Transverse colon (tissue), 4 donors: ENCODE results near the gene PADI6. TPM values are rescaled to one million over a fixed set of nuclear protein-coding genes. Genes with fewer than 3 reads are reported as not detected.
A peak's percentile ranks its signal among the peaks of the same experiment; 100 is the strongest.

ENCODE experiments used
- DNase-seq: peaks from one replicate; pipeline ENCODE4 v3.0.0-alpha.2; 2019
- H3K27ac ChIP-seq, 4 donors: fragments of 200-600 bp; sonication (generic); 2 replicates each; pipeline ENCODE4 v1.5.1; 2016 to 2018; ENCODE audit warnings: inconsistent platforms in 4 of 4
- H3K27me3 ChIP-seq: fragments of 200-600 bp; sonication (generic); 2 replicates; pipeline ENCODE4 v1.5.1; 2017; ENCODE audit warnings: inconsistent platforms
- H3K36me3 ChIP-seq, 4 donors: fragments of 200-600 bp; sonication (generic); 2 replicates each; pipeline ENCODE4 v1.5.1; 2017 to 2019; ENCODE audit warnings: inconsistent platforms in 4 of 4
- H3K4me1 ChIP-seq, 4 donors: fragments of 200-600 bp; sonication (generic); 2 replicates each; pipeline ENCODE4 v1.5.1; 2017 to 2020; ENCODE audit warnings: inconsistent platforms in 4 of 4
- H3K4me3 ChIP-seq, 4 donors: fragments of 200-600 bp; sonication (generic); 1 replicate in 1 of 4; 2 replicates in 3 of 4; pipeline versions ENCODE4 v1.5.1 to v1.6.1; 2017 to 2019; ENCODE audit warnings: inconsistent platforms in 4 of 4
- H3K9me3 ChIP-seq, 2 donors: fragments of 200-600 bp; sonication (generic); 2 replicates each; pipeline ENCODE4 v1.5.1; 2017 to 2019; ENCODE audit warnings: inconsistent platforms in 2 of 2
- EP300 ChIP-seq: sonication (generic); formaldehyde crosslinking; IDR thresholded peaks from one replicate; pipeline ENCODE4 v1.6.1; 2017; ENCODE audit warnings: antibody characterized with exemption, low read depth
- POLR2A ChIP-seq: fragments of 450-650 bp; IDR thresholded peaks from one replicate; pipeline ENCODE4 v1.6.1; 2016; ENCODE audit warnings: antibody characterized with exemption, mild to moderate bottlenecking, moderate library complexity
- POLR2AphosphoS5 ChIP-seq, 3 donors: sonication (generic); formaldehyde crosslinking; IDR thresholded peaks; one replicate each; pipeline ENCODE4 v1.6.1; 2016; ENCODE audit warnings: antibody characterized with exemption in 3 of 3
- WGBS, 2 donors: methylation state at CpG; one replicate each; pipeline ENCODE4 v1.1.5; 2018; ENCODE audit warnings: low coverage in 1 of 2; 5-methylcytosine and 5-hydroxymethylcytosine counted together
- in situ Hi-C, 4 donors: fragments of 200-750 bp; cut with MboI; loops; one replicate each; pipeline versions ENCODE4 v1.15.0 to v1.15.1; 2017; ENCODE audit warnings: low sequenced_read_pairs in 3 of 4, low pct_ligation_motif_present in 1 of 4, low pct_unique_long_range_greater_than_20kb in 1 of 4
- intact Hi-C: fragments of 100-400 bp; cut with DNase I; formaldehyde crosslinking; loops from one replicate; pipeline ENCODE4 v1.15.1; 2023; ENCODE audit warnings: low total_unique reads
- total RNA-seq, 4 donors: library from RNA; depleted of rRNA; stranded (reverse); fragments of >200 nt; gene quantifications; one replicate each; pipeline ENCODE4 v1.1.0, GENCODE V29; 2016
- TF ChIP-seq, protein P1 (sequence below), 5 experiments: fragments of 200-600 bp in 3 of 5; fragments of 450-650 bp in 2 of 5; sonication (generic) in 3 of 5; IDR thresholded peaks; 1 replicate in 2 of 5; 2 replicates in 3 of 5; pipeline ENCODE4 v1.5.1; 2016 to 2017; ENCODE audit warnings: antibody characterized with exemption in 5 of 5, inconsistent platforms in 3 of 5, mild to moderate bottlenecking in 2 of 5, moderate library complexity in 1 of 5

The PADI6 gene
- total RNA-seq, 4 donors from 2014 or later, result not detected

DNA sequence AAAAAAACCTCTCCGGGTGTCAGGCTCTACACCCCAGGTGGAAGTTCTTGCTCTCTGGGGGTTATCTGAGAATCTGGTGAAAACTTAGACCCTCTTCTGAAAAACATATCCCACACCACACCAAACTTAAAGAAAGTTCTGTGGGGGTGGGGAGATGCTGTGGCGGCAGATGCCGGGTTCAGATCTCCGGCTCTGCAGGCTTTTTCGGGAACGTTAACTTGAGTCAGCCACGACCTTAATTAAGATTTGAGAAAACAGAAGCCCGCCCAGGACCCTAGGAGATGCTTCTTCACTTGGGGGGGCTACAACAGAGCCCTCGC lies 65.2 kb downstream of the PADI6 start:
- peak overlapping the region; percentile 27 to 97 (median 66) for H3K4me3 ChIP-seq
- H3K4me1 ChIP-seq, result peaks cover 8 to 53% (median 21%) of the 10 kb centered on the region in 4 donors
- WGBS, 2 donors, result 3% methylated on average over 9 of the region's 9 CpGs; no CpG with 5 or more reads in 1 of the 2 donors
- no peaks in the 10 kb centered on the region for H3K27me3 ChIP-seq
- peak overlapping the region; percentile 84 to 95 (median 90) for H3K27ac ChIP-seq
- H3K9me3 ChIP-seq, result no peaks in the 10 kb centered on the region
- in situ Hi-C loops (no loop called here), intact Hi-C loops (no loop called here)
- no peak for DNase-seq
- H3K36me3 ChIP-seq, result peaks cover 0 to 3% (median 0%) of the 10 kb centered on the region in 4 donors
- no peak for TF ChIP-seq POLR2AphosphoS5 (IDR thresholded peaks at IDR 0.05)
- no peak for TF ChIP-seq POLR2A
- TF ChIP-seq, protein P1, sequence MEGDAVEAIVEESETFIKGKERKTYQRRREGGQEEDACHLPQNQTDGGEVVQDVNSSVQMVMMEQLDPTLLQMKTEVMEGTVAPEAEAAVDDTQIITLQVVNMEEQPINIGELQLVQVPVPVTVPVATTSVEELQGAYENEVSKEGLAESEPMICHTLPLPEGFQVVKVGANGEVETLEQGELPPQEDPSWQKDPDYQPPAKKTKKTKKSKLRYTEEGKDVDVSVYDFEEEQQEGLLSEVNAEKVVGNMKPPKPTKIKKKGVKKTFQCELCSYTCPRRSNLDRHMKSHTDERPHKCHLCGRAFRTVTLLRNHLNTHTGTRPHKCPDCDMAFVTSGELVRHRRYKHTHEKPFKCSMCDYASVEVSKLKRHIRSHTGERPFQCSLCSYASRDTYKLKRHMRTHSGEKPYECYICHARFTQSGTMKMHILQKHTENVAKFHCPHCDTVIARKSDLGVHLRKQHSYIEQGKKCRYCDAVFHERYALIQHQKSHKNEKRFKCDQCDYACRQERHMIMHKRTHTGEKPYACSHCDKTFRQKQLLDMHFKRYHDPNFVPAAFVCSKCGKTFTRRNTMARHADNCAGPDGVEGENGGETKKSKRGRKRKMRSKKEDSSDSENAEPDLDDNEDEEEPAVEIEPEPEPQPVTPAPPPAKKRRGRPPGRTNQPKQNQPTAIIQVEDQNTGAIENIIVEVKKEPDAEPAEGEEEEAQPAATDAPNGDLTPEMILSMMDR (IDR thresholded peaks at IDR 0.05), result no peak
- TF ChIP-seq EP300, result no peak

DNA sequence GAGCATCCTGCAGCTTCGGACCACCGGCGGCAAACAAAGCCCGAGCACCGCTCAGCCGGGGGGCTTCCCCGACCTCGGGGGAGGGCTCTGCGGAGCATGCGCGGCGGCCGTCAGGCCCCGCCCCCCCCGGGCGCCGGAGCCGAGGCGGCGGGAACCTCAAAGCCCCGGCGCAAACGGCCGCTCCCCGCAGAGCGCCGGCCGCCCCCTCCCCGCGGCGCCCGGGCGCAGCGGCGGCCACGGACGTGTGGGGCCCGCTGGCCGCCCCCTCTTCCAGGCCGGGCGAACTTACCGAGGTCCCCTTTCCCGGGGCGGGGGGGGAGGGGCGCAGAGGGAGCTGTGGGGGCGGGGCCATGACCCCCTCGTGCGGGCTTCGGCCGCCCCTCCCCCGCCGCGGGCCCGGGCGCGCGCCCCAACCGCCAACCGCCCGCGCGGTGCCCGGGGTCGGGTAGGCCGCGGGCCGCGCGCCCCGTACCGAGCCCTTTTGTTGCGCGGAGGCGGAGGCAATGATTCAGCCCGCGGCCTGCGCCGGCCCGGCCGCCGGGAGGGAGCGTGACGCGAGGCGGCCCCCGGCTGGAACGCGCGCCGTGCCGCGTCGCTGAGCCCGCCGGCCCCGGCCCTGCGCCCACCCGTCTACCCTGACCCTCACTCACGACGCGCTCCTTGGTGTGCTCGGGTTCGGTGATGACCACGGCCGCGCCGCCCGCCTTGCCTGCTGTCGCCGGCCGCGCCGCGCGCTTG lies 65.8 kb downstream of the PADI6 start:
- intact Hi-C loops, result loop anchor here (1.0 kb wide), 1 partner anchor 17 kb away; no protein-coding TSS in a partner anchor
- TF ChIP-seq POLR2A (no peak), POLR2AphosphoS5 (IDR thresholded peaks at IDR 0.05) (no peak), EP300 (no peak)
- TF ChIP-seq, protein P1 (IDR thresholded peaks at IDR 0.05), result no peak
- peak; percentile 48 for DNase-seq
- in situ Hi-C loops, result no loop called here
- H3K27ac ChIP-seq, result peak overlapping the region; percentile 84 to 95 (median 90)
- H3K4me3 ChIP-seq, result peak overlapping the region; percentile 48 to 97 (median 66)
- no peaks in the 10 kb centered on the region for H3K27me3 ChIP-seq
- 1% methylated on average over 55 of the region's 115 CpGs; no CpG with 5 or more reads in 1 of the 2 donors for WGBS, 2 donors
- H3K9me3 ChIP-seq, result no peaks in the 10 kb centered on the region
- H3K4me1 ChIP-seq, result peaks cover 8 to 48% (median 21%) of the 10 kb centered on the region in 4 donors
- peaks cover 0 to 3% (median 0%) of the 10 kb centered on the region in 4 donors for H3K36me3 ChIP-seq

DNA sequence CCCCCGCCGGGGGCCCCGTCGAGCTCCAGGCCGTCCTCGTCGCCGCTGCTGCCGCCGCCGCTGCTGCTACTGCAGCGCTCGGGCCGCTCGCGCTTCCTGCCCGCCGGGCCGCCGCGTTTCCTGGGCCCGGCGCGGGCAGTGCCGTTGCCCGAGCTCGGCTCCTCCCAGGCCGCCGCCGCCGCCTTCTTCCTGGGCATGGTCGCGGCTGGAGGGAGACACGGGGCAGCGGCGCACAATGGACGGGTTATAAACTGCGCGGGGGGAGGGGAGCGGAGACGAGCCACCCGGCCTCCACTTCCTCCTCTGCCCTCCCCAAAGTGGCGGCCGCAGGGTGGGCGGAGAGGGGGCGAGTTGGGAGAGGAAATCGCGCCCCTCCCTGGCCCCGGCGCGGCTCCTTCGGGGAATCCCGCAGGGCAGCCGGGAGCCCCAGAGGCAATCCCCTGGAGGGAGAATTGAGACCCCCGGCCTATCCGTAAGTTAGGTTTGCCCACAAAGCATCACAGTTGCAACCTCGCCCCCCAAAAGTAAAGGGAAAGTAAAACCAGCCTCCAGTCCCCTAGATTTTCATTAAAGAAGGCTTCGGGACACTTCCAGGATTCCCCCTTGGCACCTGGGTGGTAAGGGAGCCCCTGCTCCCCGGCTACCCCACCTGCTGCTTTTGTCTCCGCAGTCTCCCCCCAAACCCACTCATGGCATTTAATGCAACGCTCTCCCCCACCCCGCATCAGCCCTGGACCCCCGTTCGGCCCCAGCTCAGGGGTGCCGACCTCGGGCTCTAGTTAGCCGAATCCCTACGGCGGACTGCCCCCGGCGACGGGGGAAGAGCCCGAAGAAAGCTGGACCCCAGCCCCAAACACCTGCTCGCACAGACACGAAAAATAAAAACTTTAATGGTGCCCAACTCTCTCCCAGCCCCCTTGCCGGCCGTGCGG lies 66.6 kb downstream of the PADI6 start:
- Histone ChIP-seq H3K27me3 (no peaks in the 10 kb centered on the region), H3K36me3 (no peaks in the 10 kb centered on the region), H3K27ac (peak overlapping the region; percentile 84 to 95 (median 90)), H3K9me3 (no peaks in the 10 kb centered on the region), H3K4me3 (peak overlapping the region; percentile 48 to 97 (median 66)), H3K4me1 (peaks cover 8 to 47% (median 21%) of the 10 kb centered on the region in 4 donors)
- intact Hi-C loops, result loop anchor here (1.0 kb wide), 1 partner anchor 18 kb away; no protein-coding TSS in a partner anchor
- 0% methylated on average over 1 to 78 of the region's 78 CpGs for WGBS, 2 donors
- in situ Hi-C loops, result no loop called here
- TF ChIP-seq POLR2AphosphoS5 (IDR thresholded peaks at IDR 0.05) (peak in 2 of 3 donors; percentile 24 to 49), POLR2A (peak; percentile 11), EP300 (no peak)
- TF ChIP-seq, protein P1 (IDR thresholded peaks at IDR 0.05), result no peak
- DNase-seq, result peak; percentile 78
